ENCODE measurements around the gene SERPINE2.

SERPINE2 gene

GRCh38 chr2:224078656-224079055, 39.6 kb upstream of the SERPINE2 start:
- no peak overlapping the region for H3K4me3 ChIP-seq (ENCODE audit: control insufficient read depth, low read depth, low read length)
- TF ChIP-seq CTCF (conservative IDR thresholded peaks at IDR 0.05; ENCODE audit: control insufficient read depth, insufficient read depth, low read depth, low read length) = no peak
- no peak for DNase-seq (ENCODE audit: low read depth)

GRCh38 chr2:224077773-224078507, 38.9 kb upstream of the SERPINE2 start:
- H3K4me3 ChIP-seq (ENCODE audit: control insufficient read depth, low read depth, low read length) = no peak overlapping the region
- TF ChIP-seq CTCF (conservative IDR thresholded peaks at IDR 0.05; ENCODE audit: control insufficient read depth, insufficient read depth, low read depth, low read length) = no peak
- DNase-seq (ENCODE audit: low read depth) = no peak

GRCh38 chr2:224075588-224075987, 36.5 kb upstream of the SERPINE2 start:
- no peak for TF ChIP-seq CTCF (conservative IDR thresholded peaks at IDR 0.05; ENCODE audit: control insufficient read depth, insufficient read depth, low read depth, low read length)
- no peak for DNase-seq (ENCODE audit: low read depth)
- H3K4me3 ChIP-seq (ENCODE audit: control insufficient read depth, low read depth, low read length) = no peak overlapping the region

- H3K4me3 ChIP-seq (ENCODE audit: control insufficient read depth, low read depth, low read length) = no peak overlapping the region
- TF ChIP-seq CTCF (conservative IDR thresholded peaks at IDR 0.05; ENCODE audit: control insufficient read depth, insufficient read depth, low read depth, low read length) = no peak
- DNase-seq (ENCODE audit: low read depth) = no peak
These were observed 34.6 kb upstream of the SERPINE2 start for GRCh38 chr2:224073676-224074075.

GRCh38 chr2:224072541-224073188, 33.6 kb upstream of the SERPINE2 start:
- DNase-seq (ENCODE audit: low read depth) = peak; percentile 37
- no peak overlapping the region for H3K4me3 ChIP-seq (ENCODE audit: control insufficient read depth, low read depth, low read length)
- TF ChIP-seq CTCF (conservative IDR thresholded peaks at IDR 0.05; ENCODE audit: control insufficient read depth, insufficient read depth, low read depth, low read length) = peak; percentile 12

- H3K4me3 ChIP-seq (ENCODE audit: control insufficient read depth, low read depth, low read length) = no peak overlapping the region
- DNase-seq (ENCODE audit: low read depth) = peak; percentile 47
- no peak for TF ChIP-seq CTCF (conservative IDR thresholded peaks at IDR 0.05; ENCODE audit: control insufficient read depth, insufficient read depth, low read depth, low read length)
These were observed 30.1 kb upstream of the SERPINE2 start for GRCh38 chr2:224069172-224069571.

All from fibroblast of mammary gland (primary cell).